NOMO-1 treated with dmso at 0.1 percent for 144 hours (cell line): ENCODE data around the gene MYO15B.

ENCODE experiments used
- DNase-seq: peaks from one replicate; lab custom pipeline; 2025; ENCODE audit not compliant: unreplicated experiment; lab: John Stamatoyannopoulos, UW

Gene MYO15B

DNA sequence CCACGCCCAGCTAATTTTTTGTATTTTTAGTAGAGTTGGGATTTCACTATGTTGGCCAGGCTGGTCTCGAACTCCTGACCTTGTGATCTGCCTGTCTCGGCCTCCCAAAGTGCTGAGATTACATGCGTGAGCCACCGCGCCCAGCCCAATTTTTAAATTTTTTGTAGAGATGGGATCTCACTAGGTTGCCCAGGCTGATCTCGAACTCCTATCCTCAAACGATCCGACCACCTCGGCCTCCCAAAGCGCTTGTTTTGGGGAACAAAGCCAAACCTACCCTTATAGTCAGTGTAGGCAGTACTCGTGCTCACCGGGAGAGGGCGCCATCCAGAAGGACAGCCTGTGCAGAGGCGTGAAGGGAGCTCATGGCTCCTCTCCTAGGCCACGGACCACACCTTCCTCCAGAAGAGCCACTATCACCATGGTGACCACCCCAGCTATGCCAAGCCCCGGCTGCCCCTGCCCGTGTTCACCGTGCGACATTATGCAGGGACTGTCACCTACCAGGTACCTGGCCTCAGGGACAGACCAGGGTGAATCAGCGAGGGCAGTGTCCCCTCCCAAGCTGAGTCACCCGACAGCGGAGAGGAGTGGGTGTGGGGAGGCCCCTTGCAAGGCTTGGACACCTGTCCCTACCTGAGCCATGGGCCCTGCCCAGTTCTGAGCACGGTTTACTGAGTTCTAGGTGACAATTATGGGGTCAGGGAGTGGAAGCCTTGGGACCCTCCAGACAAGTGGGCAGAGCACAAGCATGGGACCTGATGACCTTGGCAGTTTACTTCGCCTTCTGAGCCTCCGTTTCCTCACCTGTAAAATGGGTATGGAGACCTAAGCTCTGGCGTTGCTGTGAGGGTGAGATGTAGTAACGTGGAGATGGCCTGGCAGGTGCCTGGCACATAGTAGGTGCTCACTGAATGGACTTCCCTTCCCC is 13.7 kb downstream of the MYO15B start:
- peak; percentile 13 for DNase-seq

DNA sequence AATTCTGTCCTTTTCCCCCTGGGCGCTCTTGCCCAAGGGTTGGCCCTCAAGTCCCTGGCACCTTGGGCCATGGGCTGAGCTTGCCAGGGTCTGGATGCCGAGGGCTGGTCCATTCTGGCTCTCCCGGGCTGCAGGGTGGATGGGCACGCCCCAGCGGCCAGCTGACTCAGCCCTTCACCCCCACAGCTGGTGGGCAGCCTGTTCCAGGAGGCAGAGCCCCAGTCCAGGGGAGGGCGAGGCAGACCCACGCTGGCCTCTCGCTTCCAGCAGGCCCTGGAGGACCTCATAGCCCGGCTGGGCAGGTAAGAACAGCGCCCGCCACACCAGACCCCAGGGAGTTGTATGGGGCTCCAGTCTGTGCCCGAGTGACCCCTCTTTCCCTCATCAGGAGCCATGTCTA is 15.0 kb downstream of the MYO15B start:
- no peak for DNase-seq

DNA sequence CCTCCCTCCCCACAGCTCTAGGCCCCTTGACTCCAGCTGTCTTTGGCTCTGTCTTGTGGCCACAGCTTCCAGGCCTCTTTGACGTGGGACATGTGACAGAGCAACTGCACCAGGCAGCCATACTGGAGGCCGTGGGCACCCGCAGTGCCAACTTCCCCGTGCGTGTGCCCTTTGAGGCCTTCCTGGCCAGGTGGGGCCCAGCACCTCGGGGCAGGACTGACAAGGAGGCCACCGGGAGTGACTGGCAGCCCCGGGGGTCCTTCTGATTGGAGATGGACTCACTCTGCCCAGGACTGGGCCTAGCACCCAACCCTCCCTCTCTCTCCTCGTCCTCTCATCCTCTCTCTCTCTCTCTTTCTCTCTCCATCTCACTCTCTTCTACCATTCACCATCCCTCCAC is 15.5 kb downstream of the MYO15B start:
- DNase-seq: no peak

DNA sequence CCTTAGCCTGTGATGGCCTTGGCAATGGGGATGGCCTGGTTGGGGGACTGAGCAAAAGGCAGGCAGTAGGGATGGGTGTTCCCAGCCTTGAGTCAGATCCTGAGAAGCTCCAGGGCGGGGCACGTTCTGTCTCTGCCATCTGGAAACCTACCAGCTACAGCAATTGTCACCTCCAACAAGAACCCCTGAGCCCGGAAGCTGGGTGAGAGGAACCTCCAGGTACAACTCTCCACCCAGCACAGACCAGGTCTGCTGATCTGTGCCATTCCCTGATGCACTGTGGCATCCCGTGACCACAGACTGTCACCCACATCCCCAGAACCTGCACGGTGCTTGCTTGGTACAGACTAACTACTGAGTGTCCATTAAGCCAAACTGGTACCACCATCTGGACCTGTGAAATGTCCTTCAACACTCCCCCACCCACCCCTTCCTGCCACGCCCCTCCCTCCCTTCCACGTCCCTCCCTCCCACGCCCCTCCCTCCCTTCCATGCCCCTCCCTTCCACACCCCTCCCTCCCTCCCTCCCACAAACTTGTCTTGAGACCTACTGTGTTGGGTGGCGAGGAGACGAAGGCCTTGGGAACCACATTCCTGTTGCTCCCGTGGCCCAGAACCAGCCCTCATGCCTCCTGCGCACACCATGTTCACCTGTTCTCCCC is 16.6 kb downstream of the MYO15B start:
- DNase-seq: no peak

DNA sequence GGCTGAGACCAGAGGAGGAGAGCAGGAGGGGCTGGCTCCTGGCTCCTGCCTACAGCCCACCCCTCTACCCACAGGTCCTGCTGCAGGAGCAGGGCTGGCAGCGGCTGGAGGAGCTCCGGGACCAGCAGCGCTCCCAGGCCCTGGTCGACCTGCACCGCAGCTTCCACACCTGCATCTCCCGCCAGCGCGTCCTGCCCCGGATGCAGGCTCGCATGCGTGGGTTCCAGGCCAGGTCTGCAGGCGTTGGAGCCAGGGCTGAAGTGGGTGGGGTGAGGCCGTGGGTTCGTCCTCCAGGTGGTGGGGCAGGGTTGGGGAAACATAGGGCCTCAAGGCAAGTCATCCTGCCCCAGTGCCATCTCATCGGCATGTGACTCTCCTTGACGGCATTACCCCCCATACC is 18.2 kb downstream of the MYO15B start:
- no peak for DNase-seq

DNA sequence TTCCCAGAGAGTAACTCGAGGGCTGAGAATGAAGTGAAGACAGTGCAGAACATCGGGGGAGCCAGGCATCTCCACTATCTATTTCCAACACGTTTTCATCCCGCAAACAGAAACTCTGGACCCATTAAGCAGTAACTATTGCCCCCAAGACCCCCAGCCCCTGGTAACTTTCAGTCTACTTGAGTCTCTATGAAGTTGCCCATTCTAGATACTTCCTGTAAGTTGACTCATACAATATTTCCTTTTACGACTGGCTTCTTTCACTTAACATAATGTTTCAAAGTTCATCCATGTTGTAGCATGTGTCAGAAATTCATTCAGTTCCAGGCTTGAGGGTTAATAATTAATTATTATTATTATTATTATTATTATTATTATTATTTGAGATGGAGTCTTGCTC is 19.5 kb downstream of the MYO15B start:
- DNase-seq: no peak

DNA sequence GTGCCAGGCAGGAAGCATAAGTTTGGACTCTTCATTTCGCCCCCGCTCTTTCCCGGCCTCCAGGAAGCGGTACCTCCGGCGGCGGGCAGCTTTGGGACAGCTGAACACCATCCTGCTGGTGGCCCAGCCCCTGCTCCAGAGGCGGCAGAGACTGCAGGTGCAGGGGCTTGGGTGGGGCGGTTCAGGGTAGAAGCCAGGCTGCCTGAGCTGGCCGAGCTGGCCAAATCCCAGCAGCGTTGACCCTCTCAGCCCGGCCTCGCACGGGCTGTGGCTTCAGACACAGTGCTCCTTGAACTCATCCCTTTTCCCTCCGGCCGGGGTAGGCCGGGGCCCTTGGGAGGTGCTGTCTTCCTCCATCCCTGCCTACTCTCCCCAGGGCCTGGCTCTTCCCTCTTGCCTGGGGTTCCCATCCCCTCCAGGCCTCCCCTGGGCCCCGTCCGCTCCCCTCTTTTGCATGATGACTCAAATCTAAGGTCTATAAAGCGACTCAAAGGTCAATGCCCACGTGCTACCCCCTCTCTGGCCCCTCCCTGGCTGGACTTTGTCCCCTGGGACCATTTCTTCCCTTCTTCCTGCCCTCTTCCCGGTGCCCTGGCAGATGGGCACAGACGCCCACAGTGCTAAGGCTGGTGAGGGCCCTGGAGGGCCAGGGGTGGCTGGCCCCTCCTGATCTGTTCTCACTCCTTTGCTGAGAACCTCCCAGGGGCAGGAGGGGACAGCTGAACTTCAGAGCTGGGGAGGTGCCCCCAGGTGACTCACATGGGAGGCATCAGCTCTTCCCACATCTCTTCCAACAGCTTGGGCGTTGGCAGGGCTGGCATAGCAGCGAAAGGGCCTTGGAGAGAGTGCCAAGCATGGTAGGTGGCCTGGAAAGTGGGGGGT is 22.7 kb downstream of the MYO15B start:
- no peak for DNase-seq

DNA sequence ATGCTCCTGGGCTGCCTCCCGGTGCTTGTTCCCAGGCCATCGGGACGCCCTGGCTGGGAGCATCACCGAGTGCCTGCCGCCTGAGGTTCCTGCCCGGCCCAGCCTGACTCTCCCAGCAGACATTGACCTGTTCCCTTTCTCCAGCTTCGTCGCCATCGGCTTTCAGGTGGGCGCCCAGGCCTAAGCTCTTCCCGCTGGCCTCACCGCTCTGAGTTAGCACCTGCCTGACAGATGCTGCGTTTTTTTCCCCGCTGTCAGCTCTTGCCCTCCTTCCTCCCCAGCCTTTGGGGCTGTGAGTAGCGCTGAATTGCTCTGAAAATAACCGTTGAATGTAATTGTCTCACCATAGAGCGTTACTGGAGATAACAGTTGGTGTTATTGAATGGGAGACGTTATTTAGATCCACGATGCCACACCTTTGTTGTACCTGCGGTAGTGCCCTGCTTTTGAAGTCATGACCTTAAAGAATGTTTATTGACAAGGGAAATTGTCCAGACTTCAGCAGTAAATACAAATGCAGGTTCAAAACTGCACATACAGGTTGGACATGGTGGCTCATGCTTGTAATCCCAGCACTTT is 24.3 kb downstream of the MYO15B start:
- no peak for DNase-seq

DNA sequence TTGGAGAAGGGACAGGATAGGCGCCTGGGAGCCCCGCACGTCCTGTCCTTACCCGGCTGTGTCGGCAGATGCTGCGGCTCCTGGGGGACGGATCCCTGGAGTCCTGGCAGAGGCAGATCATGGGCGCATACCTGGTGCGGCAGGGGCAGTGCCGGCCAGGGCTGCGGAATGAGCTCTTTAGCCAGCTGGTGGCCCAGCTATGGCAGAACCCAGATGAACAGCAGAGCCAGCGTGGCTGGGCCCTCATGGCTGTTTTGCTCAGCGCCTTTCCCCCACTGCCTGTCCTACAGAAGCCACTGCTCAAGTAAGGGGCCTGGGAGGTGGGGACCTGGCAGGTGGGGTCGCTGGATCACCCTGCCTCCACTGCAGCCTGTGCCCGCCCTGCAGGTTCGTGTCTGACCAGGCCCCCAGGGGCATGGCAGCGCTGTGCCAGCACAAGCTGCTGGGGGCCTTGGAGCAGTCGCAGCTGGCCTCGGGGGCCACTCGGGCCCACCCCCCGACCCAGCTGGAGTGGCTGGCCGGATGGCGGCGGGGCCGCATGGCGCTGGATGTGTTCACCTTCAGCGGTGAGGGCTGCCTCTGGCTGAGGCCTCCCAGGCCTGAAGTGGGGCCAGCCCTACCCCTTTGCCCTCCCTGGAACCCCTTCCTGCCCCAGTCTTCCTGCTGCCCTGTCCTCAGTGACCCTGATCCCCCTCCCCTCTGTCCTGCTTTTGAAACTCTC is 25.5 kb downstream of the MYO15B start:
- DNase-seq: no peak

DNA sequence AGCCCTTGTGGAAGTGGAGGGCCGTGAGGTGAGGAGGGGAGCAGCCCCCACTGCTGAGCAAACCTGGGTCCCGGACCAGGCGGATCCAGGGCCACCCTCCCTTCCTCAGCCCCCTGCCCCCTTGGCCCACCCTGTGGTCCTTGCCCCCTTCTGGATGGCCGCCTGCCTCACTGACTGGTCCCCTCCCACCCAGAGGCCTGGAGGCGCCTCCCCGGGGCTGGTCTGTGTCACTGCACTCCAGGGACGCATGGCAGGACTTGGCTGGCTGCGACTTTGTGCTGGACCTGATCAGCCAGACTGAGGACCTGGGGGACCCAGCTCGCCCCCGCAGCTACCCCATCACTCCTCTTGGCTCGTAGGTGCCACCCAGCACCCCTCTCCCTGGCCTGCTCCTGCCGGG is 26.4 kb downstream of the MYO15B start:
- DNase-seq: no peak

DNA sequence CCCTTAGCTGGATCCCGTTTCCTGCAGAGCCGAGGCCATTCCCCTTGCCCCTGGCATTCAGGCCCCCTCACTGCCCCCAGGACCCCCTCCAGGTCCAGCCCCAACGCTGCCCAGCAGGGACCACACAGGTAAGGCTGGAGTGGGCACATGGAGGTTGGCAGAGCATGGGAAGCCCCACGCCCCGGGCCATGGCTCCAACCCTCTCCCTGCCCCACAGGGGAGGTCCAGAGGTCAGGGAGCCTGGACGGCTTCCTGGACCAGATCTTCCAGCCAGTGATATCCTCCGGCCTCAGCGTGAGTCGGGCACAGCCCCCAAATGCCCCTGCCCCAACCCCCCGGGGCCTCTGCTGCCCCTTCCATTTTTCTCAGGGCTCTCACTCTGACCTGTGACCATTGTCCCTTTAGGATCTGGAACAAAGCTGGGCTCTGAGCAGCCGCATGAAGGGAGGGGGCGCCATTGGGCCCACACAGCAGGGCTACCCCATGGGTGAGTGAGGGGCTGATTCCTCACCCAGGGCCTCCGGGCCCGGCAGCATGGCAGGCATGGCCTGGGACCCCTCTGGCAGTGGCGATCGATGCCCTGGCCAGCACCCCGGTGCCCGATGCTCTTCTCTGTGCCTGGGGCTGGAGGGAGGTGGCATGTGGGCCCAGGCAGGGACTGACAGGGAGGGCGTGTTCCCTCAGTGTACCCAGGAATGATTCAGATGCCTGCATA is 27.1 kb downstream of the MYO15B start:
- DNase-seq: no peak

DNA sequence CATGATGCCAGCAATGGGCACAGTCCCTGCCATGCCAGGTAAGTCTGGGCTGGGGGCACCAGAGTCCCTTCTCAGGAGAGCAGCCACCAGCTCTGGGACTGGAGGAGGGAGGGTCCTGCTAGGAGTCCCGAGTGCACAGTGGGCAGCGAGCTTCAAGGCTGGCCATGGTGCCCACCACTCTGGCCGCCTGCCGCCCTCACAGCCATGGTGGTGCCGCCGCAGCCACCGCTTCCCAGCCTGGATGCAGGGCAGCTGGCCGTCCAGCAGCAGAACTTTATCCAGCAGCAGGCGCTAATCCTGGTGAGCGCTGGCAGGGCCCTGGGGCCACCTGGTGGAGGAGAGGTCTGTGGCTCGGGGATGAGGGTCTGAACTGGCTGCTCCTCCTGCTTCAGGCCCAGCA is 27.7 kb downstream of the MYO15B start:
- DNase-seq: no peak

DNA sequence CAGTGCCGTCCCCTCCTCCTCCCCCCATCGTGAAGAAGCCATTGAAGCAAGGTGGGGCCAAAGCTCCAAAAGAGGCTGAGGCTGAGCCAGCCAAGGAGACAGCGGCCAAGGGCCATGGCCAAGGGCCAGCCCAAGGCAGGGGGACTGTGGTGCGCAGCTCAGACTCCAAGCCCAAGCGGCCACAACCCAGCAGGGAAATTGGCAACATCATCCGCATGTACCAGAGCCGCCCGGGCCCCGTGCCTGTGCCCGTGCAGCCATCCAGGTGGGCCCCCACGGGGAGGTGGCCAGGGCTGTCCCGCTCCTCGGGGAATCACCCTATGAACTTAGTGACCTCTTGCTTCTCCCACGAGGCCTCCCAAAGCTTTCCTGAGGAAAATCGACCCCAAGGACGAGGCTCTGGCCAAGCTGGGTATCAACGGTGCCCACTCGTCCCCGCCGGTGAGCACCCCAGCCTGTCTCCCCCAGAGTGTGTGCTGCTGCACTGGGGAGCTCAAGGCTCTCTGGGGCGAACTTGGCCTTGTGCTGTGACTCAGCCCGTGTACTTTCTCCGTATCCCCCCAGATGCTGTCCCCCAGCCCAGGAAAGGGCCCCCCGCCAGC is 29.0 kb downstream of the MYO15B start:
- DNase-seq: no peak

DNA sequence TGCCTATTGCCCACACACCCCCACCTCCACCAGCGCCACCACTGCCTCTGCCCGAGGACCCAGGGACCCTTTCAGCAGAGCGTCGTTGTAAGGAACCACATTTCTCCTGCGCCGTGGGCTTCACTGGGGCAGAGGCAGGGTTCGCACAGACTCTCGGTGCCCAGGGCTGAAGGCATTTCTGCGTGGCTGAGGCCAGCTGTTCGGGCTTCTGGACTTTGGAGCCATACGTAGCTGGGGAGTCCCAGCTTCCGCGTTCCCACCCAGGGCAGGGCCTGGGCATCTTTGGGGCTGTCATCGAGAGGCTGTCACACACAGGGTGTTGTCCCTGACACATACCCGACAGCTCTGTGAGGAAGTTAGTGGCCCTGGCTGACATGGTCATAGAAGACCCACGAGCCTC is 29.6 kb downstream of the MYO15B start:
- no peak for DNase-seq

DNA sequence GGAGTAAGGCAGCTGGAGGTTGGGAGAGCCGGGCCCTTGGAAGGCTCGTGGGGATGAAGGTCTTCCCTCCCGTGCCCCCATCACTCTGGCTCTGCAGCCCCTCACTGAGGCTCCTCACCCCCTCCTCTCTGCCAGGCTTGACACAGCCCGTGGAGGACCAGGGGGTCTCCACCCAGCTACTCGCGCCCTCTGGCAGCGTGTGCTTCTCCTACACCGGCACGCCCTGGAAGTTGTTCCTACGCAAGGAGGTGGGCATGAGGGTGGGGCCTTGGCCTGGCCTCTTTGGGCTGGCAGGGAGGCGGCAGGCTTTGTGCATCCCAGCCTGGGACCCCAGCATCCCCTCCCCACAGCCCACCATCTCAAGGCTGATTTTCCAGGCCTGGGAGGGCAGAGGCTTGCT is 30.1 kb downstream of the MYO15B start:
- DNase-seq: no peak

DNA sequence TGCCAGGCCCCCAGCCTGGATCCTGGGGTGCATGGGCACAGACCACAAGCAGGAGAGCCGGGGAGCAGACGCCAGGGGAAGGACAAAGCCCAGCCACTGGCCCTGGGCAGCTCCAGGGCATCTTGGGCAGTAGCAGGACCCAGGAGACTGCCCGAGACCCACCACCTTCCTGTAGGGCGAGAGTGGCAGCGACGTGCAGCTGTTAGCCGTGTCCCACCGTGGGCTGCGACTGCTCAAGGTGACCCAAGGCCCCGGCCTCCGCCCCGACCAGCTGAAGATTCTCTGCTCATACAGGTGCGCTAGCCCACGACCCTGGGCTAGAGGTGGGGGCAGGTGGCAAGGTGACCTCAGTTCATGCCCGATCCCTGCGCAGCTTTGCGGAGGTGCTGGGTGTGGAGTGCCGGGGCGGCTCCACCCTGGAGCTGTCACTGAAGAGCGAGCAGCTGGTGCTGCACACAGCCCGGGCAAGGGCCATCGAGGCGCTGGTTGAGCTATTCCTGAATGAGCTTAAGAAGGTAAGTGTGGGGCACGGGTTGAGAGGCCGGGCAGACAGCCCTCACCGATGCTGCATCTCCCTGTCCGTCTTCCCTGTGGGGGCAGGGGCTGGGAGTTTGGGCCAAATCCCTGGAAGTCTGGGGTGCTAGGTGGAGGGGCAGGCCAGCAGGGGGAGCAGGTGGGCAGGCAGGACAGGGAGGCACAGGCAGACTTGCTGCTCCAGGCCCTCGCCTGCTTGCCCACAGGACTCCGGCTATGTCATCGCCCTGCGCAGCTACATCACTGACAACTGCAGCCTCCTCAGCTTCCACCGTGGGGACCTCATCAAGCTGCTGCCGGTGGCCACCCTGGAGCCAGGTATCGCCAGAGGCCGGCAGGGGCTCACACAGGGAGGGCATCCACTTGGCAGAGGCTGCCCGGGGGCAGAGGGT is 32.2 kb downstream of the MYO15B start:
- no peak for DNase-seq

DNA sequence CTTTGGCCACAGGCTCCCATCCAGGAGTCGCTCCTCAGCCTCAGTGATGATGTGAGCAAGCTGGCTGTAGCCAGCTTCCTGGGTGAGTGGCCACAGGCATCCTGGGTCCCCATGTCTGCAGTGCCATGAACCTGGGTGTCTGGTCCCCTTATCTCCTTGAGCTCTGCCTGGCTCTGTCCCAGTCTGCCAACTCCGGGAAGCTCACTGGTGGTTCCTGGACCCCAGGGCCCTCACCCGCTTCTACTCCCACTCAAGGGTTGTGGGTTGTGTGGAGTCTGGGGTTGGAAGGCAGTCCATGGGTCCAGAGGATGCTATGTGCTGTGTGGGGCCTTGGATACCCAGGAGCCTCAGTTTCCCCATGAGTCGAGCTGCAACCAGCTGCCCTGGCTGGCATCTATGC is 33.9 kb downstream of the MYO15B start:
- no peak for DNase-seq

DNA sequence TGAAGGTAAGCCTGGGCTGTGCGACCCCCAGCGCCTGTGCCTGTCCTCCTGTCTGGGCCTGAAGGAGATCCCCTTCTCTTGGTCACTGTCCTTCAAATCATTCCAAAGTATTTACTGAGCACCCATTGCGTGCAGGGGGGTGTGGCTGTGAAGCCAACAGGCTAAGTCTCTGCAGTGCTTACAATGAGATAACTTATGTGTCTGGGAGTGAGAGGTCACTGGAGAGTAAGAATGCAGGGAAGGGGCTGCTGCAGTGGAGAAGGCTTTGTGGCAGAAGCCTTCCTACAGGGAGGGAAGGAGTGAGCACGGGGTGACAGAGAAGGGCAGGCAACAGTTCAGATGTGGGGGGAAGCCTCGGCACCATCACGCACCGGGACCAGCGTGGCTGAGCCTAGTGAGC is 34.5 kb downstream of the MYO15B start:
- no peak for DNase-seq
